Stimulated activated CD8-positive, alpha-beta memory T cell treated with anti-CD3 and anti-CD28 coated beads, Interleukin-4, amount 100 ng/mL, for 4 hours (primary cell): Measurements from ENCODE around the gene MVB12A.
A peak's percentile ranks its signal among the peaks of the same experiment; 100 is the strongest.

Experiments
- DNase-seq, 2 donors: peaks; one replicate each; pipeline ENCODE4 v3.0.0-alpha.2; 2020; ENCODE audit warnings: low read depth in 2 of 2, low spot score in 1 of 2

MVB12A gene

DNA sequence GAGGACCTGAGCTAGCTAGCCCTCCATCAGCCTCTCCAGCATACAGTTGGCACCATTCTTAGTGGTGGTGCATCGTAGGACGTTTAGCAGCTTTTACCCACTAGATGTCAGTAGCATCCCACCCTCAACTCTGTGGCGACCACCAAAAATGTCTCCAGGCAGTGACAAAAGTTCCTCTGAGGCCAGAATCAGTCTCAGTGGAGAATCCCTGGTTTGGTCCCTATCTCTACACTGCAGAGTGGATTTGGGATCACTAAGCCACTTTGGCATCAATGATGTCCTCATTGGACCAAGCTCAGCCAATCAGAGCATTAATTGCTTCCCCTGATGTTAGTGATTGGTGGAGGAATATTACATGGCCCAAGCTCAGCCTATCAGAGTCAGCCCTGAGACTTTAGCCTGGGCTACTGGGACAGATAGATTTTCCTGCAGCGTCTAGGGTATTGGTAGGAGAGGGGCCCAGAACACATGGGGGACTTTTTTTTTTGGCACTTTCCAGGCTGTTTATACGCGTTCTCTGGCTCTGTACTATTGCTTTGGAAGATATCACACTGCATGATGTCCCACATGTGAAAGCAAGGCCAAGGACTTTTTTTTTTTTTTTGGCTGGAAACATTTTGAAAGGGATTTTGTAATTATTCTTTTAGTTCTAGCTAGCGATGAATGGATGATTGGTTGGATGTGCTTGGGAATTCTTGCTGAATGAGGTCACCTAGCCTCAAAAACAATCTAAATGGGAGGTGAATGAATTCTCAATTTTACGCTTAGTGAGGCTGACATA is 21.6 kb downstream of the MVB12A start:
- DNase-seq: no peak

DNA sequence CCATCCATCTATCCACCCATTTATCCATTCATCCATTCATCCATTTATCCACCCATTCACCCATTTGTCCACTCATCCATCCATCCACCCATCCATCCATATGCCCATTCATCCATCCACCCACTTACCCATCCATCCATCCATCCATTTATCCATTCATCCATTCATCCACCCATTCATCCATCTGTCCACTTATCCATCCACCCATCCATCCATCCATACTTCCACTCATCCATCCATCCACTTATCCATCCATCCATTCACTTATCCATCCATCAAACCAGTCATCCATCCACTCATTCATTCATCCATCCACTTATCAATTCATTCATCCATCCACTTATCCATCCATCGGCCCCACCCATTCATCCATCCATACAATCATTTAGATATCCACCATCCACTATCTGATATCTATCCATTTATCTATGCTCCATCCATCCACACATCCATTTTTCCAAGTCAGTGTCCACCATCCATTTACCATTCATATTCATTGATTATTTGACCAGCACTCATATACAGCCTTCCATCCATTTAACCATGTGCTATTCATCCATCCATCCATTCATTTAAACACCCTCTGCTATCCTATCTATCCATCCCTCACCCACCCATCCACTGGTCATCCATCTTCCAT is 25.8 kb downstream of the MVB12A start:
- no peak for DNase-seq

DNA sequence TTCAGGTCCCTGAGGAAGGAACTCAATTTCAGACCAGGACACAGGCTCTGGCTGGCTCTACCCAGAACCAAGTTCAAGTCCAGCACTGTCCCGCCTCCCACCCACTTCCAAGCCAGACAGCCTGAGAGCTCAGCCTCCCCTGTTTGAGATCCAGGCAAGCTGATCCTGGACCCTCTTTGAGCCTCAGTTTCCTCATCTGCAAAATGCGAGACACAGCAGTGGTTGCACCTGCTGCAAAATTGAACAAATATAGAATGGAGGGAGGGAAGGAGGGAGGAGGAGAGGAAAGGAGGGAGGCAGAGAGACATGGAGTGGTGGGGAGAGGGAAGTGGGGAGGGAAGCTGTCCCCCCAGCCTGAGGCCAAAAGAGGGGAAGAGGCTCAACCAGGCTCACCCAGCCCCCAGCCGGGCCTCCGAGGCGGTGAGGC is 27.9 kb downstream of the MVB12A start:
- DNase-seq: no peak

DNA sequence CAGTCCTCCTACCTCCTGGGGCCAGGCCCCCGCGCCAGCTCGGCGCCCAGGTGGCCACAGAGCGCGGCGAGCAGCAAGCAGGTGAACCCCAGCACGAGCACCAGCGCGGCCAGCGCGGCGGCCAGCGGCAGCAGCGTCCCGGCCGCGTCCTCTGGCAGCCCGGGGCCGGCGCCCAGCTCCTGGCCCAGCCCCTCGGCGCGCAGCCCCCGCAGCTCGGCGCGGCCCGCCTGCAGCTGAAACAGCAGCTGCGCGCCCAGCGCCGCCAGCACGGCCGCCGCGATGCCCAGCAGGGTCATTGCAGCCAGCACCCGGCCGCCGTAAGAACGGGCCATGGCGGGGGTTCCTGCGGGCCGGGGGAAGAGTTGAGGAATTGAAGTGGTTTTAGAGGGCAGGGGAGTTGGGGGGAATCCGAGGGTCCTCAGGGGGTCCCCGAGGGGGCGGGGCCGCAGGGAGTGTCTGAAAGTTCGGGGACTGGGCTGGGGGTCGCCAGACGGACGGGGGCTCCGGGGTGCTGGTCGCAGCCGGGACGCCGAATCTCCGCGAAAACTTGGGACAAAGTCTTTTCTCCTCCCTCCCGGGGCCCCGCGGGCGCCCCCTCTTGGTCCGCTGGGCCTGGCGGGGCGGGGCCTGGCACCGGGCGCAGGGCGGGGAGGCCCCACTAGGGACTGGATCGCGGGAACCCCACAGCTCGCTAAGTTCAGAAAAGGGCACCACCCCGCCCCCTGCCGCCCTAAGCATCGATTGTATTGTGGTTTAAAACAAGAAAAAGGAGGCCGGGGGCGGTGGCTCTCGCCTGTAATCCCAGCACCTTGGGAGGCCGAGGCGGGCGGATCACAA is 28.5 kb downstream of the MVB12A start, which contains the start of gene TMEM221:
TMEM221 (minus strand) TSS at position 538 of the 837 bp plus-strand sequence; CDS start at position 332, 206 bp downstream.
- DNase-seq: peak; percentile 20 to 29

- DNase-seq: no peak
Measured at GRCh38 chr19:17450264-17451075, 30.6 kb downstream of the MVB12A start.

DNA sequence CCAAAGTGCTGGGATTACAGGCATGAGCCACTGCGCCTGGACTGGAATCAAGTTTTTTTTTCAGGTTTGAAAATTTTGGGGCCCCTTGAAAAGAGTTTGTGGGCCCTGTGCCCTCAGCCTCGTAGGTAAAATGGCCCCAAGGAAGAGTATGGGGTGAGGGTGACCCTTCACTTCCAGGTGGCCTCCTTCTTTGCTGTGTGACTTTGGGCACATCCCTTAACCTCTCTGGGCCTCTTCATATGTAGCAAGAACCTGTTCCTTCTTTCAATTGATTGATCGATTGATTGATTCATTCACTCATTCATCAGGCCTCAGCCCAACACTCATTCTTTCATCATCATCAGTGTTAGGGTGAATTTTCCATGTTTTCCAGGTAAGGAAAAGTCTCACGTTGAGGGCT is 32.0 kb downstream of the MVB12A start:
- DNase-seq: no peak

DNA sequence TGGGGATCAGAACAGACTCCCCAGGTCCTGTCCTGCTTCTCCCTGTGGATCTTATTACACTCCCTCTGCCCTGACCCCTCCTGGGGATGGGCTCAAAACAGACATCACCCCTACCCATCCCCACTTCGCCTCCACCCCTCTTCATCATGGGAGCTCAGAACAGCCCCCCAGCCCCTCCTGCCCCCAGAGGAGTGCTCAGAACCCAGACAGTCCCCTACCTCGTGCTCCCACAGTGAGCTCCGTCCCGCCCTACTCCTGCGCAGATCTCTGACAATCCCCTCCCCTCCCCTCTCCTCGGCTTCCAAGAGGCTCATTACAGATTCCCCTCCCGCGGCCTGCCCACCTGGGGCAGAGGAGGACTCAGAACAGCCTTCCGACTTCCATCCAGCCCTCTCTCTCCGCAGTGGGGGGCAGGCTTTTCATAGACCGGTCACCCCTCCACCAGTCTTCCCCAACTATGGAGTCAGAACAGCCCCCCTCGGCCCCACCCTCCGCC is 34.8 kb downstream of the MVB12A start:
- no peak for DNase-seq

DNA sequence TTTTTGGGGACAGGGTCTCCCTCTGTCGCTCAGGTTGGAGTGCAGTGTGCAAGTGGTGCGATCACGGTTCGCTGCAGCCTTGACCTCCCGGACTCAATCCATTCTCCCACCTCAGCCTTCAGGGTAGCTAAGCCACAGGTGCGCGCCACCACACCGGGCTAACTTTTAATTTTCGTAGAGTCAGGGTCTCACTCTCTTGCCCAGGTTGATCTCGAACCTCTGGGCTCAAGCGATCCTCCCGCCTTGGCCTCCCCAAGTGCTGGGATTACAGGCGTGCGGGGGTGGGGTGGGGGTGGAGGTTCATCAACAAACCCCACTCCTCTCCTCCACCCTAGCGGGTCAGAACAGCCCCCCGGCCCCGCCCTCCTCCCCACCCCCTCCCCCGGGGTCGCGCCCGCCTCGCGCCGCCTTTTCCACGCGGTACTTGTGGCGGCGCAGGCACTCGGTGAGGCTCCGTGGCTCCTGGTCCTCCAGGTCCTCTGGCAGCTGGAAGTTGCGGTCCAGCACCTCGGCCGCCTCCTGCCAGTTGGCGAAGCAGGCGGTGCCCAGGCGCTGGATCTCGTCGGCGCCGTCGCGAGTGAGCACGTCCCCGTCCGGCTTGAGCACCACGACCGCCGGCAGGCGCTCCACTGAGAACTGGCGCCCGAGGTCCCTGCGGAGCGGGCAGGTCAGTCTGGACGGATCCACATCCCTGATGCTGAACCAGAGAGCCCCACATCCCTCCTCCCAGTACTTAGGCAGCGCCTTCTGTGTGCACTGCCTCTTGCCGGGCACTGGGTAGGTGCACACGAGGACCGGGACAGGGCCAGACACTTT is 35.7 kb downstream of the MVB12A start:
- DNase-seq: no peak

DNA sequence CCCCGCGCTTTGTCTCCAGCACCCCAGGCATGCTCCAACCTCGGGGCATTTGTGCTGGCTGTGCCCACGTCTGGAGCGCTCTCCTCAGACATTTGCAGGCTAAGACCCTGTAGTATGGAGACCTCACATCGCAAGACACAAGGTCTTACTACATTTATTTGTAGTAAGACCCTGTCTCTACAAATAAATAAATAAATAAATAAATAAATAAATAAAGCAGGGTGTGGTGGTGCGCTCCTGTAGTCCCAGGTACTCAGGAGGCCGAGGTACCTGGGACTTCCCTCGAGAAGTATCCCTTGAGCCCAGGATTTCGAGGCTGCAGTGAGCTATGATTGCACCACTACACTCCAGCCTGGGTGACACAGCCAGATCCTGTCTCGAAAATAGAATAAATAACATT is 36.3 kb downstream of the MVB12A start:
- DNase-seq: no peak

DNA sequence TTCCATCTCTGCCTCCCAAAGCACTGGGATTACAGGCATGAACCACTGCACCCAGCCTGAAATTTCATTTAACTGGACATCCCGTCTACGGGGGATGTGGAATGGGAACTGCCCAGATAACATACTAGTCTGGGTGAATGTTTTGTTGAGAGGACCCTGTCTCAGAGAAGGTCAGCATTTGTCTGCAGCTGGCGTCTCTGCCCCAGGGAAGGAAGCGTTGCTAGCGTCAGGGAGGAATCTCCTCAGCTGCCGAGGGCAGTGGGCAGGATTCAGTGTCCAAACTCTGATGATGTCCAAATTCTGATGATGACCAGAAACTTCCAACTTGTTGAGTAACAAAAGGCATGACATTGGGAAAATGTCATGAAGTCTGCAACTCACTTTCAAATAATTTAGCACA is 37.8 kb downstream of the MVB12A start:
- DNase-seq: no peak

- no peak for DNase-seq
Measured at GRCh38 chr19:17458970-17459369, 39.1 kb downstream of the MVB12A start.

- no peak for DNase-seq
Measured at GRCh38 chr19:17460372-17461230, 40.8 kb downstream of the MVB12A start, which contains the start of gene NXNL1. Gene NXNL1, minus strand, starts transcription at chr19:17460926. Its CDS starts 57 bp downstream, at chr19:17460869.

DNA sequence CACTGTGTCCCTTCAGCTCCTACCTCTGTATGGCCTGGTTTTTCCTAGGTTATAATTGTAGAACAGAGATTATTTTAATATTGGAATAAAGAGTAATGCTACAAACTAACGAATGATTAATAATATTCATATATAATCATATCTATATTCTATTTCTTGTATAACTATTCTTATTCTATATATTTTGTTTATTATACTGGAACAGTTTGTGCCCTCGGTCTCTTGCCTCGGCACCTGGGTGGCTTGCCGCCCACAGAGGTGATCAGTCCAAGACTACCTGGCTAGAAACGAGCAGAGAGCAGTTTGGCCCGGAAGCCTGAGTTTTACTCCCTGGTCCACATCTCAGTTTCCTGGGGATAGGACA is 46.6 kb downstream of the MVB12A start:
- no peak for DNase-seq

DNA sequence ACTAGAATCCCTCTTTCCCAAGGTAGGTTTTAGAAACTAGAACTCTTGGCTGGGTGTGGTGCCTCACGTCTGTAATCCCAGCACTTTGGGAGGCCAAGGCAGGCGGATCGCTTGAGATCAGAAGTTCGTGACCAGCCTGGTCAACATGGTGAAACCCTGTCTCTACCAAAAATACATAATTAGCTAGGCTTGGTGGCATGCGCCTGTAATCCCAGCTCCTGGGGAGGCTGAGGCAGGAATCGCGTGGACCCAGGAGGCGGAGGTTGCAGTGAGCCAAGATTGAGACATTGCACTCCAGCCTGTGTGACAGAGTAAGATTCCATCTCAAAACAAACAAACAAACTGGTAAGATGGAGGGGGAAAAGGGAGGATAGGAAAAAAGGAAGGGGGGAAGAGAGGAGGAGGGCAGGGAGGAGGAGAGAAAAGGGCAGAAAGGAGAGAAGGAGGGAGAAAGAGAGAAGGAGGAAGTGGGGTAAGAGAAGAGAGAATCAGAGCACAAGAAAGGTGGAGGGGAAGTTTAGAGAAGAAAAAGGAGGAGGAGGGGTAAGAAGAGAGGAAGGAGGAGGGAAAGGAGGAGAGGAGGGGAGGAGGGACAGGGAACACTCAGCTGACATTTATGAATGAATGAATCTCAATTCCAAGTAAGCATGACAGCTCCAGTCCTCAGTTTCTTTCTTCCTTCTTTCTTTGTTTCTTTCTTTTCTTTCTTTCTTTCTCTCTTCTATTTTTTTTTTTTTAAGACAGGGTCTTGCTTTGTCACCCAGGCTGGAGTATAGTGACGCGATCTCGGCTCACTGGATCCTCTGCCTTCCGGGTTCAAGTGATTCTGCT is 47.8 kb downstream of the MVB12A start:
- DNase-seq: no peak

DNA sequence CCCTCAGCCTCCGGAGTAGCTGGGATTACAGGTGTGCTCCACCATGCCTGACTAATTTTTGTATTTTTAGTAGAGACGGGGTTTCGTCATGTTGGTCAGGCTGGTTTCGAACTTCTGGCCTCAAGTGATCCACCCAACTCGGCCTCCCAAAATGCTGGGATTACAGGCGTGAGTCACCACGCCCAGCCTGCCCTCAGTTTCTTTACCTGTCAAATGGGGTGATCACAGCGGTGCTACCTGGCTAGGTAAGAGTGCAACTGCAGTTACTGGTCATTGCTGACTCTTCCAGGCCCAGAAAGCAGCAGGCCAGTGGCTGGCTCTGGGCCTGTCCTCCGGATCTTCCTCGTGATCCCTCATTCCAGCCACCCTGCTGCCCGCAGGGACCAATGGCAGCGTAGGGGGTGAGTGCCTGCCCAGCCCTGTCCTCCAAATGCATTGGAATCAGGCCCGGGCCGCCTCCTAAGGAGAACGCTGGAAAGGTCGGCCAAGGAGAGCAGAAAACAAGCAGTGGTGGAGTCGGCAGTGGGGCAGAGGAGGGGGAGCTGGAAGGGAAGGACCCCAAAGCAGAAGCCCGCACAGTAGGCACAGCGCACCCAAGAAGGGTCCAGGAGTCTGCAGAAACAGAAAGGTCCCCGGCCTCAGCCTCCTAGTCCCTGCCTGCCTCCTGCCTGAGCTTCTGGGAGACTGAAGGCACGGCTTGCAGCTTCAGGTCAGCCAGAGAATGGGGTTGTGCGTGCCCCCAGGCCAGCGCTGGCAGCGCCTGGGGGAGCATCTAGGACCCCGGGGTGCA is 48.6 kb downstream of the MVB12A start:
- no peak for DNase-seq

- DNase-seq: no peak
Measured at GRCh38 chr19:17469092-17469480, 49.2 kb downstream of the MVB12A start.

DNA sequence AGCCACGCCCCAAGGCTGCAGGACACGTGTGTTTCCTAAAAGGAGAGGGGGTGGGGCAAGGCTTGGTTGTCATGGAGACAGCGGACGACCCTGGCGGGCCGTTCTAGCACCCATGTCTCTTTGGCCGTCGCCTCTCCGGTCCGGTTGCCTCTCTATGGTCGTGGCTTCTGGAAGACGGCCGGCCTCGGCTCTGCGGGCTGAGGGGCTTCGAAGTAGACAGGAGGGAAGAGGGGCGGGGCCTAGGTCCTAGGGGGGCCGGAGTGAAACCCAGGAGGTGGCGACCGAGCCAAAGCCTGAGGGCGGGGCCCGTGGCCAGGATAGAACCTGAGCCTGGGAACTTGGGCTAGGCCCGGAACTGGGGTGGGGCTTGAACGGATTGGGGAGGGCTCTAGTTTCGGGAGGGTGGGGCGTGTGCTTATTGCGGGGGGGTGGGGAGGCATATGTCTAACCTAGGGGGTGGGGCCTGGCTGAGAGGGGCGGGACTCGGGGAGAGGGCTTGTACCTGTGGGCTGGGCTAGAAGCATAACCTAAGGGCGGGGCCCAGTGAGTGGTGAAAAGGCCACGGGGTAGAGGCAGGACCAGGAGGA is 49.7 kb downstream of the MVB12A start:
- peak; percentile 86 to 87 for DNase-seq
